HG03442 (cell line): ENCODE measurements around the gene GNG2.

Experiments used
- ATAC-seq: cut with Tn5 transposase; IDR thresholded peaks from one replicate; pipeline ENCODE4 v1.9.1; 2021; ENCODE audit warnings: mild to moderate bottlenecking, moderate library complexity; ENCODE audit not compliant: unreplicated experiment

Gene GNG2

DNA sequence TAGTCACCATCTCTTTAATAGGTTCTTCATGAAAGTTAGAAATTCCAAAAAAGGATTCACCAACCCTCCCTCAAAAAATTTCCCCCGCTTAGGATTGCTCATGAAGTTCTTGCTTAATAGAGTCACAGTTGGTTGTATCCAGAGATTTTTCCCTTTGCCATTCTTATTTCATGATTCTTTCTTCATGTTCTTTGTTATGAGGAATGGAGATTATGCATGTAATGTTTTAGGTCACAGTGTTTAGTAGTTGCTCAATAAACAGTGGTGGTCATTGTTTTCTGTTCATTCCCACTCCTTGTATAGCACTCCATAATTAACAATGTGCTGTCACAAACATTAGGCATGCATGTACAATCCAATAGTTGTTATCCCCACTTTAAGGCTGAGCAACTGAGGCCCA is 77.7 kb downstream of the GNG2 start:
- no peak for ATAC-seq

DNA sequence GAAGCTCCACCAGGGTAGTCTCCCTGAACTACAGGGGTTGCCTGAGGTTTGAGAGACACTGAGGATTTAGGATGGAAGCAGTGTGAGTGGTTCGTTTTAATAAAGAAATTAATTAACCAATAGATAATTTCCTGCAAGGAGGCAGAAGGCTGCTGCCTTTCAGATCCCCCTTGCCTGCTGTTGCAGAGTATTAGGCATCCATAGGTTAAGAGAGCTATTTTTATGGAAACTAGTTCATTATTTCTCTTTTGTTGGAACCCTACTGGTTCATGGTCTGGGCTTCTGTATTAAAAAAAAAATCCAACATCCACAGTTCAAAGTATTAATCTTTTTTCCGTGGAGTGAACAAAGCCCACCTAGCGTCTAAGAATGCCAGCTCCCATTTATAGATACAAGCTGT is 78.4 kb downstream of the GNG2 start:
- ATAC-seq: no peak

DNA sequence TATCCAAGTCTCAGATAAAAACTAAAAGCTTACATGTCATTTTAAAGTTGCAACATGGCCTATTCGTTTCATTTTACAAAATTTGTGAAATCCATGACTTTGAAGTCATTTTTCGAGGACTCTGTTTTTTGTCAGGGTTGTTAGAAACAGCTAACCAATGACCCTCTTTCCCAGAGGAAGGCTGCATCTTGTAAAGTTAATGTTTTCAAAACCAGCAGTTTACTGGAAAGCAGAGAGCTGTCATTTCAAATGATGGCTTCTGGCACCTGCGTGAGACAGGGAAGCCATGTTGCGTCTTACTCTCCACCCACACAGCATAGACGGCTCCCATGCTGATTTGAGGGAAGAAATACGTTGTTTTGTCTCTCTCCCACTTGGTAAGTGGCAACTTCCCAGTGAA is 78.8 kb downstream of the GNG2 start:
- ATAC-seq: no peak

DNA sequence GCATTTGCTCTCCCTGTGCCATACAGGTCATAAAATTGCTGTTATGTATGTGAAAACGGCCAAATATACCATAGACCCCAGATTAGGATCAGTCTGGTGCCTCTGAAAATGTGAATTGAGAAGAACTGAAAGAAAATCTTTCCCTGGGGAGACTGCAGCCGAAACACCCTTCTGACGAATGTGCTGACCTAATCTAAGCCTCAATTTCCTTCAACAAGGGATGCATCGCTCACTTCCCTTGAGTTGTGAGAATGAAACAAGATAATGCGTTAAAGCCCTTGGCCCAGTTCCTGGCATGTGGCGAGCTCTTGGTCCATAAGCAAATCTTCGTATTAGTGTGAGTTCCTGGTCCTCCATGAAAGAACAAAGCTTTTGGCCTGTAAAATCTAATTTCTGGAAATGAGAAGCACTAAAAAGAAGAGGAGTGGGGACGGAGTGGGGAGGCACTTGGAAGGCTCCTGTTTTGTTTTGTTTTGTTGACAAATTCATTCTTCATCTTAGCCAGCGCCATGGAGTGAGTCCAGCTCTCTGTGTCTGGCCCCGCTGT is 79.4 kb downstream of the GNG2 start:
- ATAC-seq: peak; percentile 54

DNA sequence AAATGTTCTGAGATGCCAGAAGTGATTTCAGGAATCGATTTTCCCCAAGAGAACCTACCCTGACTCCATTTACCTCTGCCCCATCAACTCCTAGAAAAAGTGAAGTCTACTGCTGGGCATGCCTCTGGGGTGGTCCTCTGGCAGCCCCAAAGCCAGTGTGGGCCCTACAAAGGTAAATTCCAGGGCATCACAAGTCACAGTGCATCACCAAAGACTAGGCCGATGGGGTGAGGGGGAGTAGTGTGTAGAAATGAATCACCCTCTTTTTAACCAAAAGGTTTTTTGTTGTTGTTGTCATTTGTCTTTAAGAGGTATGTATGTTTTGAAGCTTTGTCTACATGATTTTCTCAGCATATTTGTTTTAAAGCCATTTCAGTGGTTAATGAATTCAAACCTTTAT is 82.6 kb downstream of the GNG2 start:
- ATAC-seq: no peak

DNA sequence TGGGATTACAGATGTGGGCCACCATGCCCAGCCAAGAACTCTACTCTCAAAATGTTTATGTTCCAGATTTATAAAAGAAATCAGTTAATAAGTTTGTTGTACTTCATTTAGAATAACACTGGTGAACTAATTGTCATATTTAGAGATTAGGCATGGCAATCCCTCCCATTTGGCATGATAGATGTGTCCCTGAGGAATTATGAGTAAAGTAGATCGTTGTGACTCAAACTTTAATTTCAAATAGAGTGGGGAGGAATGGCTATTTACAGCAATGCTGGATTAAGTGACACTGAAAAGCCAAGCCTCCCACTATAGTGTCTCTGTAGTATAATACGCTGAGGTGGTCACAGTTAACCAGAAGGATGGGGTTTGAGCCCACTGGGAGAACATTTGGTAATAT is 89.6 kb downstream of the GNG2 start:
- no peak for ATAC-seq

DNA sequence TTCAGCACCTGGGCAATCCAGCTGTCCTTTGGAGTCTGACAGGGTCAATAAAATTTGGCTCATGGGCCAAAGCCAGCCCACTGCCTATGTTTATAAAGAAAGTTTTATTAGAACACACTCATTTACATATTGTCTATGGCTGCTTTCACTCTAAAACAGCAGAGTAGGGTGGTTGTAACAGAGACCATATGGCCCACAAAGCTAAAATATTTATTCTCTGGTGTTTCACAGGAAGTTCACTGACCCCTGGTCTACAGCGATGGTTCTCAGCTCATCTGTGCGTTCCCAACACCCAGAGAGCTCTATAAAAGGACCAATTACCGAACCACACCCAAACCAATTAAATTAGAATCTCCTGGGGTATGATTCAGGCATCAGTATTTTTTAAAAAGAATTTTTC is 91.2 kb downstream of the GNG2 start:
- no peak for ATAC-seq

DNA sequence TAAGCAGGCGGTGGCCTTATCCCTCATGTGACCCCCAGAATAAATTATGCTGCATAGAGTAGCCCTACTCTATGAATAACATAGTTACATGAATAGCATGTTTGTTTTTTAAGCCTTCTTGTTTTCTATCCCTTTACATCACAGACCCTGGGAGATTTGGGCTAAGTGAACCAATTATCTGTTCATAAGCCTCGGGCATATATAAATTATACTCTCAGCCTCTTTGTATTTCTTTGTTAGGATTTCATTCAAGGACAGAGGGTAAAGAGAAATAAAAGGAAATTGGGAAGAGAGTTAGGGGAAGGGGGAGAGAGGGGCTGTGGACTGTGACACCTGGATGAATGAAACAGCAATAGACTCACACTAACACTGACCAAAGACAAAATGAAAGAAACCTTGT is 93.6 kb downstream of the GNG2 start:
- no peak for ATAC-seq

DNA sequence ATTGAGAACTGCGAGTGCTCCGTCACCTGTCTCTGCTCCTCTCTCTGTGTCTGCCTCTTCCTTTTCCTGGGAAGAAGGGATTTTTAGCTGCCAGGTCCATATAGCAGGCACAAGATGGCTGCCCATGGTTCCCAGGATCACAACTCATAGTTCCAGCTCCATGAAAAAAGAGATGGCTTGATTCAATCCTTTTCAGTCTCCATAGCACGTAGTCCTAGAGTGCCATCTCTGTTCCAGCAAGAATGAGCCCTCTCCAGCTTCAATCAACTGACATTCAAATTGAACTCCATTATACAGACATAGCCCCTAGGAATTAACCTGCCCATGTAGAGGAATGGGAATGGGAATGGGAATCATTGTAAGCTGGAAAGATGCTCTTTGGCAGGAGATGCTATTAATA is 94.2 kb downstream of the GNG2 start:
- ATAC-seq: no peak

DNA sequence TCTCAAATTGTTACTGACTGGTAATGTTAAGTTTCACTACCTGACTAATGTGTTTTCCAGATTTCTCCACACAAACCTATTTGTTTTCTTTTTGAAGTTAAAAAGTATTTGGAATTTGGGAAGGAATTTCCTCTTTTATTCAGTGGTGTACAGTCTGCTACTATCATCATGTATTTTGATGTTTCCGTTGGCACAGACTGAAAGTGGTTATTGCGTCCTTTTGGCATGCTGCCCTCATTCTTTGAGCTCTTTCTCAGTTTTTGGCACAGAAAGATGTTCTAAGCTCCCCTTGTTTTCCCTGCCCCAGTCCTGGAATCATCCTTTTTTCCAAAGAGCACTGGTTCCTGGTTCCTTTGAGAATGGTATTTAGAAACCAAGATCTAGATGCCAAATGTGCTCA is 97.5 kb downstream of the GNG2 start:
- no peak for ATAC-seq

DNA sequence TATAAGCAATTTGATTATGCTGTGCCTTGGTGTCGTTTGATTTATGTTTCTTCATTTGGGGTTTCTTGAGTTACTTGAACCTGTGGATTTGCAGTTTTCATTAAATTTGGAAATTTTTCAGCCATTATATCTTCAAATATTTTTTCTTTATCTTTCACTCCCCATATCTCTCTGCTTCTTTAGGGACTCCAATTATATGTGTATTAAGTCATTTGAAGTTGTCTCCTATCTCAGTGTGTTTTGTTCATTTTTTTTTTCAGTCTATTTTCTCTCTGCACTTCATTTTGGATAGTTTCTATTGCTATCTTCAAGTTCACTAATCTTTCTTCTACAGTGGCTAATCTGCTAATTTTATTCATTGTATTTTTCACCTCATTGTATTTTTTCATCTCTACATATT is 99.5 kb downstream of the GNG2 start:
- no peak for ATAC-seq

DNA sequence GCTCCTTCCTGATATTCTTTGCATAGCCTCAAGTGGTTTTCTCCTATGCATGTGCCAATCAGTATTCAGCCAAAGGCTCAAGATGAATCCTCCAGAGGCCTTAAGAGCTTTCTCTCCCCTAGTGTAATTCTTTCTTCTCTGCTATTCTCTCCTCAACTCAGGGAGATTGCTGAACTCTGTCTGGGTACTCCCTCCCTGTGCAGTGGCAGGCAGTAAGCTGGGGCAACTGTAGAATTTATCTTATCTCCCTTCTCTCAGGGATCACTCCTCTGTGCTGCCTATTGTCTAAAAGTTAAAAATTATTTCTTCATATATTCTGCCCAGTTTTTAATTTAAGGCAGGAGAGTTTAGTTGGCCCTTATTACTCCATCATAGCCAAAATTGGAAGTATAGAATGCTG is 100.5 kb downstream of the GNG2 start:
- no peak for ATAC-seq

DNA sequence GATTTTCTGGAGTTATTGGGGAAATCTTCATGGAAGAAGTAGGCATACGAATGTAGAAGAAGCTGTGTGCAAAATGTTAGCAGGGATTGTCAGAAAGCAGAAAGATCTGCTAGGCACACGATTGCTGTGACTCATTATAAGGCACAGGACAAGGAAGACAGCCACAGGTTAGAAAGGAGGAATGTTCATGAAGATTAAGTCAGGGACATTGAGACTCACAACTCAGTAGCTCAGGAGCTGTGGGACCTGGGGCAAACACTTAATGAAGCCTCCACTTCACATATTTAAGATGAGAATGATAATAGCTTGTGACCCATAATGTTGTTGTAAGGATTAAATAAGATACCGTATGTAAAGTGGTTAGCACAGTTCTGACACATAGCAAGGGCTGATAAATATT is 102.3 kb downstream of the GNG2 start:
- ATAC-seq: no peak

DNA sequence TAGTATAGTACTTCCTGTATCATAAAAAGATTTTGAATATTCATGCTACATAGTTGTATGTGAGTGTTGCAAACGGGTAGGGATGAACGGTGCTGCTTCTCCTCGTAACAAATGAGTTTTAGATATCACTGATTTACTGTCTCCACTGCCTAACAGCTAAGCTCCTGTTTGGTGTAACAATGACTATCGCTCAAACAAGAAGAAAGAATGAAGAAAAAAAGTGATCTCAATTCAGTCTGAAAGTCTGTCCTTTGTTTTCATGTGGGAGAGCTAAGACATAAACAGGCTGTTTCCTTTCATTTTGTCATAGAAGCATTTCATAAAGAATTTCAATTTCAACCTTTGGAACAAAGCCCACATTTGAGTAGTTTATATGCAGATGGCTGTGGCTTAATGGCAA is 102.9 kb downstream of the GNG2 start:
- no peak for ATAC-seq

DNA sequence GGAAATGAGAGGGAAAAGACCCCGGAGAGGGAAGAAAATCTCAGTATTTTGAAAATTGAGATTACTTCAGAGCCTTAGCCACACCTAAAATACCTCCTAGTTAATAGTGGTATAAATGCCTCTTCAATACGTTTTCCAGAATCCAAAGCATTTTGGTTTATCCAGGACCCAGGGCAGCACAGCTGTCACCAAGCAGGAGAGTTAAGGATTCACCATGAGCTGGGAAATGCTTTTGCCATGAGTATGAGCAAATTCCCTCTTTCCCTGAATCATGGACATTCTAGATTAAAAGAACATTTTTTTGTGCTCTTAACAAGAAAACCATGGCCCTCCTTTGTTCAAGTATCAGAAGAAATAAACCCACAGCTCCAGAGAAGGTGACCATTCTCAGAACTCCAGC is 107.1 kb downstream of the GNG2 start:
- ATAC-seq: no peak

DNA sequence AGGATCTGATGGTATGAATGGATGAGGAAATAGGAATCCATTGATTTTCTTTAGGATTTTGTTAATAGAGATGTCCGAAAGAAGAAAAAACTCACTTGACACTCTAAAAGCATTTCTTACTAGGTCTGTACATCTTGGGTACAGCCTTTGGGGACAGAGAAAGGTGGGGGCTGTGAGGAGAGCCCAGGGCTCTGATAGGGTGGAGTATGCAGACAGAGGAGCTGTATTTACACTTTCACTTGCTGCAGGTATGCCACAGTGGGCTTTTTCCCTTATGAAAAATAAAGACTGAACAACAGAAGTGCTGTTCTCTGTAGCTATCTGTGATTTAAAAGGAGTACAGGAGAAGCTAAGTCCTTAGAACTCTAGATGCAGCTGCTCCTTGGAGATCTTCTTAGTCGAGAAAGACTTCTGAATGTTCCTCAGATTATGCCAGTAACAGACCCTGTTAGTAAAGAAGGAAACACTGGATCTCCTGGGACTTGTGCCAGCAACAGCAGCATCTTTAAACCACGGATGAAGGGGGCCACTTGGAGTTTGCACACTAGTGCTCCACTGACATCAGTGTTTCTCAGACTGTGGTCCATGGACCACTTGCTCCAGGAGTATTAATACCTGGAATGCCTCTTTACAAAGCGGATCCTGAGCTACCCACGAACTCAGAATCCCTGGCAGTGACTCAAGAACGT is 109.6 kb downstream of the GNG2 start:
- no peak for ATAC-seq

DNA sequence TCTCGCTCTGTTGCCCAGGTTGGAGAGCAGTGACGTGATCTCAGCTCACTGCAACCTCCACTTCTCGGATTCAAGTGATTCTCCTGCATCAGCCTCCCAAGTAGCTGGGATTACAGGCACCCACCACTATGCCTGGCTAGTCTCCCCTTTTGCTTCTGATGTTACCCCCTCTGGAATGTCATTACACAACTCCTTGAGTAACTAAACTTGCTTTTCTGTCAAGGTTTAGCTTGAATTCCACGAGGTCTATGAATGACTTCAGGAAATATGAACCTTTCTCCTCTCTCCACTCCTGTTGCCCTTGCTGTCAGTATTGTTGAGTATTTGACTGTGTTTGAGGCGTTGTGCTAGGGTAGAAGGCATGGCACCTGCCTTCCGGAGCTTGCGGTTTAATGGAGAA is 112.2 kb downstream of the GNG2 start:
- no peak for ATAC-seq

DNA sequence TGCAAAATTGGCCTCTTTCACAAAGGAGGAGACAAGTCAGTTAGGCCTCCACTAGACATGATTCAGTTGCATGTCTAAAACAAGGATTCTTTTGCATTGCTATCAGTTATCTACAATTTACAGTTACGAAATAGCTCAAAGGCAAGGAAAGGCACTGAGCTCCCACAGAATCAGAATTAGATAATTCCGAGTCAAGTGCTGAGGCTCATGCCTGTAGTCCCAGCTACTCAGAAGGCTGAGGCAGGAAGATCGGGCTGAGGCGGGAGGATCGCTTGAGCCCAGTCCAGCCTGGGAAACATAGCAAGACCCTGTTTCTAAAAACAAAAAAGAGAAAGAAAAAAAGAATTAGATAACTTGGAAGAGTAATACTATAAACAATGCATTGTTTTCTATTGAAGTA is 116.7 kb downstream of the GNG2 start:
- no peak for ATAC-seq

DNA sequence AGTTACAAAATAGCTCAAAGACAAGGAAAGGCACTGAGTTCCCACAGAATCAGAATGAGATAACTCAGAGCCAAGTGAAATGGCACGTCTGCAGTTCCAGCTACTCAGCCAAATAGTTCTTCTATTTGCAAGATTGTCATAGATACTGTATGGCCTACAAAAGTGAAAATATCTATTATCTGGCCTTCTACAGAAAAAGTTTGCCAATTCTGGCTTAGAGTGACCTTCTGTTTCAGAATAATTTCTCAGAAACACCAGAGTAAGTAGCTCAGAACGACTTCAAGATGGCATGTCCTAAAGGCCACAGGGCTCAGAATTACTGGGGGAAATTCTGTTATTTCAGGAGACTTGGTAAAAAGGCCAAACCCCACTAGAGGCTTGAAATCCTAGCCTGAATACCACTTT is 118.3 kb downstream of the GNG2 start:
- ATAC-seq: no peak

DNA sequence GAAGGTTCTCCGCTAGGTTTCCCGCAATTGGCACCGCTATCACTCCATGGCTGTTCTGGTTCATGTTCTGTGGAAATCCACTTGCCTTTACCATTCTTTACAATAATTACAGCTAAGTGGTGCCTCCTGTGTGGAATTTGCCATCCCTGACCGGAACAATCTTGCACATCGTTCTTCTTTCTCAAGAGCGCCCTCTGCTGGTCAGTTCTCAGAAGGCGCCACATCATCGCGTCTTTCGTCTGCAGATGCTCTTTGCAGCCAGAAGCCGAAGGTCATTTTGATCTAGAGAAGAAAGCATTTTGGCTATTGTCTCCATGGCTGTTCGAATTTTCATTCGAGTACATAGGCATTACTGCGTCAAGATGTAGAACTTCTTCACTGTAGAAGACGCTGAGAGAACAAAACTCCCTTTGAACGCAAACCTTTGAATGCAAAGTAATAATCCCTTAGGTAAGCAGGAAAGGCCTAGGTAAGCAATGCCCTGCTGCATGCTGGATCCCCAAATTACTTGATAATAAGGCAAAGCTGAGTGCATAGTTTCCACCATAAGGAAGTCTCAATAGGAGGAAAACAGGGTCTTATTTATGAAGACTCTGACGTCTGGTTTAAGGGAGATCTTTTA is 118.8 kb downstream of the GNG2 start:
- peak; percentile 65 for ATAC-seq

DNA sequence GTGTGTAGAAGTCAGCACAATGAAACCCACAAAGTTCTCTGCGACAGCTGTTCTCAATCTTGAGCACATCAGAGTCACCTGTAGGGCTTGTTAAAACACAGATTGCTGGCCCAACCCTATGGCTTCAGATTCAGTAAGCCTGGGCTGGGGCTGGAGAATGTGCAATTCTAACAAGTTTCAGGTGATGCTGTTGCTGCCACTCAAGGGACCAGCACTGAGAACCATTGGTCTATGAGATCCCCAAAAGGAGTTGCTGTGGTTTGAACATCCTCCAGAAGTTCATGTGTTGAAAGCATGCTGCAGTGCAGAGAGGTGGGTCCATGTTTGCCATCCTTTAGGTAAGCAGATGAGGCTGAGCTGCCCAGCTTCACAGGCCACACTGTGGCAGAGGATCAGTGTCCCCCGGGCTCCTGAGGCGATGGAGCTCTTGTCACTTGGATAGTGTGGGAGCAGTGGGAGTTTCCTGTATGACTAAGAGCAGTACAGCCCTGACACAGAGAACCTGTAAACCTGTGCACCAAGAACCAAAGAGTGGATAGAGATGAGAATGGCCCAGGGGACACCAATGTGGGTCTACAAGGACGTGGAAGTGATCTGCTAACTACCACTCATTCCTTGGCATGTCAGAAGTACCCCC is 120.9 kb downstream of the GNG2 start:
- ATAC-seq: peak; percentile 68

DNA sequence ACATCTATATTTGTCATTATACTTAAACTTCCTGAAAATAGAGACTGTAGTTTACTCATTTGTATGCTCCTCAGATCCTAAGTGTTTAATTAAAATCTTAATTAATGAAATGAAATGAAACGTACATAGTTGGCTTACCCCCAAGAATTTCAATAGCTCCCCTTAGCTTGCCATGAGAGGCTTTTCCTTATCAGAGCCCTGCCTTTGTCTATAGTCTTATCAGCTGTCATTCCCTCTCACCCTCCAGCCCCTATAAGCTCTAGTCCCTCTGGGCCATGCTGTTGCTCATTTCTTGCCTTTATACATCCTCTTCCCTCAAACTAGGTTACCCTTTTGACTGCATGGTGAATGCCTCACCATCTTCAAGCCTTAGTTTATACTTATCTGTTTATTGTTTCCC is 127.8 kb downstream of the GNG2 start:
- ATAC-seq: no peak
